ENCODE measurements around the gene AJAP1. TPM values are rescaled to one million over a fixed set of nuclear protein-coding genes. Genes with fewer than 3 reads are reported as not detected.
"Not testable (repeated sequence)": the region's sequence is repeated elsewhere in the genome, so short reads cannot be mapped to it uniquely, and the experiment has no call there.

AJAP1 gene, protein sequence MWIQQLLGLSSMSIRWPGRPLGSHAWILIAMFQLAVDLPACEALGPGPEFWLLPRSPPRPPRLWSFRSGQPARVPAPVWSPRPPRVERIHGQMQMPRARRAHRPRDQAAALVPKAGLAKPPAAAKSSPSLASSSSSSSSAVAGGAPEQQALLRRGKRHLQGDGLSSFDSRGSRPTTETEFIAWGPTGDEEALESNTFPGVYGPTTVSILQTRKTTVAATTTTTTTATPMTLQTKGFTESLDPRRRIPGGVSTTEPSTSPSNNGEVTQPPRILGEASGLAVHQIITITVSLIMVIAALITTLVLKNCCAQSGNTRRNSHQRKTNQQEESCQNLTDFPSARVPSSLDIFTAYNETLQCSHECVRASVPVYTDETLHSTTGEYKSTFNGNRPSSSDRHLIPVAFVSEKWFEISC
- total RNA-seq: not detected

DNA sequence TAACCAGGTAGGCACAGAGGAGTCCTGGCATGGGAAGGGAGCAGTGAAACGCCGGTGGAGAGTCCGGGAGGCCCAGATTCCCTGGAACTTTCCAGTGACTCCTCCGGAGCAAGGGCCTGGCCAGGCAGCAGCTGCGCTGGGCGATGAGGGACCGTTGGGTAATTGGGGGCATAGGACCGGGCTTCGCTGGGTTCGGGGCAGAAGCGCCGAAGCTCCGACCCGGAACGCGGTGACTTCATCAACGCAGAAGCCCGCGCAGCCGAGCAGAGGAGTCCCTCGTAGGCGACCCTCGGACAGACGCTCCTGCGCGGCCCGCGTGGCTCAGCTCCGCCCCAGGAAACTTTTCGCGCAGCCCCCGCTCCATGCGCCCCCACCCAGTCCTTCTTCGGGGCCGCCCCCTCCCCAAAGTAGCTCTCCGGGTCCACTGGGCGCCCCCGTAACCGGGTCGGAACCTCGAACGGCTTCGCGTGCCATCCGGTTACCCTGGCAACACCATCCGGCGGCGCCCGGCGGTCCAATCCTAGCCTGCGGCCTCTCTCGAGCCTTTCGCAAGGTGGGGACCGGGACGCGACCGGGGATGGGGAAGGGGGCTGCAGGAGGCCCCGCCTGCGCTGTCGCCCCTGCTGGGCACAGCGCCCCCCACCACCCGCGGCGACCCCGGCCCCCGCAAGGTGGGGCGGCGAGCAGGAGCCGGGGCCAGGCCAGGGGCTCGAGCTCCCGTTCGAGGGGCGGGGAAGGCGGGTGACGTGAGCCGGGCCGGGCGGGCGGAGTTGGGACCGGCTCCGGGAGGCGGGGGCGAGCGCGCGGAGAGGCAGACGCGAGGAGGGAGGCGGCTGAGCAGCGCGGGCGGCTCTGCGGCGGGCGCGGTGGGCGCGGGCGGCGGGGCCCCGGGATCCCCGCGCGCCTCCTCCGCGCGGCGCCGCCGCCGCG is at the start of gene AJAP1:
AJAP1 (plus strand) TSS at position 814 of the 930 bp plus-strand sequence. CDS start 817 bp downstream, outside the sequence.
- H3K36me3 Mint-ChIP-seq: no peaks in the 10 kb centered on the region
- H3K4me1 Mint-ChIP-seq: peaks cover 5% of the 10 kb centered on the region
- H3K27me3 Mint-ChIP-seq: peaks cover 45% of the 10 kb centered on the region
- H3K4me3 Mint-ChIP-seq: no peak within 1 kb of the TSS
- H3K27ac Mint-ChIP-seq: no peak within 1 kb of the TSS
- no peaks in the 10 kb centered on the region for H3K9me3 Mint-ChIP-seq
- DNase-seq: peak; percentile 13

GRCh38 chr1:4605158-4605557 is 49.3 kb upstream of the AJAP1 start:
- no peaks in the 10 kb centered on the region for H3K36me3 Mint-ChIP-seq
- peaks cover 3% of the 10 kb centered on the region for H3K9me3 Mint-ChIP-seq
- peaks cover 12% of the 10 kb centered on the region for H3K27me3 Mint-ChIP-seq
- H3K27ac Mint-ChIP-seq: no peak overlapping the region
- H3K4me3 Mint-ChIP-seq: no peak overlapping the region
- no peaks in the 10 kb centered on the region for H3K4me1 Mint-ChIP-seq
- no peak for DNase-seq

DNA sequence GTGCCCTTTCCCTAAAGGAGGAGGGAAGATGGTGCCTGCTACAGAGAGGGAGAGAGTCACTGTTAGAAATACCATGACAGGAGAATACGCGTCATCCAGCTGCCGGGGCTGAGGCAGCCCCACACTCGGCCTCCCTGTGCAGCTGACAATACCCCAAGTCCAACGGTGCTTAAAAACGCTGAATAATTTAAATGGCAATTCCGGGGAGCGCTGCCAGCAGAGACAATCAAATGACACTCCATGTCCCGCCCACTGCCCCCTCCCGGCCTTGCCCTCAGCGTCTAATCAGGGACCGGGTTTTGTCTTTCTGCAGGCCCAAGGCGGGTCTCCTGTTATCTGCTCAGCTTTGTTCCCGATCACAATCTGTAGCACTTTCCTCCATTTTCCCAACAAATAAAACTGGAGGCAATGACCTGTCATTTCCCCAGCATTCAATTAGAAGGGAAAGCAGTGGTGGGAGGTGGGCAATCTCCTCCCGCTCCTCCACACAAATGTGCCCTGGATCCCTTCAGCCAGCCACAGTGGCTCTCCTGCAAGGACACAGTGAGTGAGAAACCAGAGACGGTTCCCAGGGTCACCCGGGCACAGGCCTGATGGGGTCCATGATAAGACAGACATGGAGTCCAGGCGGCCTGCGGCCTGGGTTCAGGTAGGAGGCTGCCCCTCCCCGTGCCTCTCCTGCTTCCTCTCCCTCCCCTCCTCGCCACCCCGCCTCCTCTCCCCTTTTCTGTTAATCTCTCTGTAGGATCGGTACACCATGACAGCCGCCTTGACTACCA is 42.7 kb upstream of the AJAP1 start:
- peaks cover 11% of the 10 kb centered on the region for H3K9me3 Mint-ChIP-seq
- no peak overlapping the region for H3K27ac Mint-ChIP-seq
- DNase-seq: no peak
- no peaks in the 10 kb centered on the region for H3K27me3 Mint-ChIP-seq
- no peaks in the 10 kb centered on the region for H3K36me3 Mint-ChIP-seq
- no peaks in the 10 kb centered on the region for H3K4me1 Mint-ChIP-seq
- H3K4me3 Mint-ChIP-seq: no peak overlapping the region

DNA sequence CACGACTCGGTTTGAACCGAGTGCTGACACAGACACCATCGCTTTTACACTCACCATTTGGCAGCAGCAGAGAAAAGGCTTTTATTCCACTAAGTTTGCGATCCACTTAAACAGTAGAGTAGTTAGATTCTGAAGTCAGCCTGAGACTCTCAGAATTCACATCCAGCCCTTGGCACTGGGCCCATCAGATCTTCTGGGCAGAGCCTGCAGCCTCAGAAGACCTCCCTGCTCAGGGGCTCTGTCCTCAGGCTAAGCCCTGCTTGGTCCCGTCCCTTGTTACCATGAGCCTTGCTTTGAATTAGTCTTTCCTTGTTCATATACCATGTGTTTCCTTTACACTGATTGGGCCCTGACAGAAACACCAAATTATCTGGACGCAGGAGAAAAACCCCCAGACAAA is 41.4 kb upstream of the AJAP1 start:
- Mint-ChIP-seq H3K9me3 (peaks cover 11% of the 10 kb centered on the region), H3K4me1 (no peaks in the 10 kb centered on the region), H3K27me3 (no peaks in the 10 kb centered on the region), H3K4me3 (no peak overlapping the region), H3K27ac (no peak overlapping the region), H3K36me3 (no peaks in the 10 kb centered on the region)
- no peak for DNase-seq

- Mint-ChIP-seq H3K4me3 (no peak overlapping the region), H3K27me3 (no peaks in the 10 kb centered on the region), H3K27ac (no peak overlapping the region), H3K9me3 (peaks cover 11% of the 10 kb centered on the region), H3K36me3 (no peaks in the 10 kb centered on the region), H3K4me1 (no peaks in the 10 kb centered on the region)
- no peak for DNase-seq
Observed at GRCh38 chr1:4613606-4614370, 40.6 kb upstream of the AJAP1 start.

GRCh38 chr1:4614371-4615137 is 39.9 kb upstream of the AJAP1 start:
- no peak for DNase-seq
- Mint-ChIP-seq H3K27ac (no peak overlapping the region), H3K27me3 (no peaks in the 10 kb centered on the region), H3K36me3 (no peaks in the 10 kb centered on the region), H3K4me3 (no peak overlapping the region), H3K9me3 (peaks cover 11% of the 10 kb centered on the region), H3K4me1 (no peaks in the 10 kb centered on the region)

- Mint-ChIP-seq H3K36me3 (no peaks in the 10 kb centered on the region), H3K27ac (no peak overlapping the region), H3K4me3 (no peak overlapping the region), H3K4me1 (no peaks in the 10 kb centered on the region), H3K27me3 (no peaks in the 10 kb centered on the region), H3K9me3 (peaks cover 9% of the 10 kb centered on the region)
- no peak for DNase-seq
Observed at GRCh38 chr1:4615138-4615470, 39.3 kb upstream of the AJAP1 start.

GRCh38 chr1:4615501-4615900 is 38.9 kb upstream of the AJAP1 start:
- H3K9me3 Mint-ChIP-seq: peaks cover 5% of the 10 kb centered on the region
- no peak overlapping the region for H3K27ac Mint-ChIP-seq
- H3K36me3 Mint-ChIP-seq: no peaks in the 10 kb centered on the region
- H3K4me3 Mint-ChIP-seq: no peak overlapping the region
- H3K27me3 Mint-ChIP-seq: no peaks in the 10 kb centered on the region
- DNase-seq: no peak
- H3K4me1 Mint-ChIP-seq: no peaks in the 10 kb centered on the region

DNA sequence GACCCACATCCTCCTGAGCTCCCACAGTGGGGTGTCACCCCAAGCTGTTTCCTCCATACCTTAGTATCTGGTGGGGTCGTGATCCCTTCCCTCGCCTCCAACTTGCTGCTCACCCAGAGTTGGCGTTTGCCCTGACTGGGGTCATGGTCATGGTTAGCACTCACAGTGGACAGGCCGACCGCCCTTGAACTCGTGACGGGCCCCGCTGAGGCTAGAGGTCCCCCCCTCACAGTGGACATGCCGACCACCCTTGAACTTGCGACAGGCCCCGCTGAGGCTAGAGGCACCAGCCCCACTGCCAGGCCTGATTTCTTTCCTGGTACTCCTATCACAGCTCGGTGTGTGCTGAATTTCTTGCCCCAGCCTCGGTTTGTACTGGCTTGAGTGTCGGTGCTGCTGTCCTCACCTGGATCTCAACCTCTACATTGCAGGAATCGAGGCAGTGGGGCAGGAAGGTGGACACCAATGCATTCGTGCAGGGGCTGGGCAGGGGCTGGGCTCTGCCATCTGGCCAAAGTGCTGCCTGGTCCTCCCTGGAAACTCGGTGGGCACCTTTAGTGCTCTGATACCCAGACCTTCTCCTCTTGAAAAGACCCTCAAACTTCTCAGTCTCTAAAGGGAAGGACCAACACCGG is 37.5 kb upstream of the AJAP1 start:
- H3K27ac Mint-ChIP-seq: no peak overlapping the region
- no peaks in the 10 kb centered on the region for H3K36me3 Mint-ChIP-seq
- DNase-seq: no peak
- H3K9me3 Mint-ChIP-seq: peaks cover 1% of the 10 kb centered on the region
- H3K27me3 Mint-ChIP-seq: no peaks in the 10 kb centered on the region
- no peaks in the 10 kb centered on the region for H3K4me1 Mint-ChIP-seq
- H3K4me3 Mint-ChIP-seq: no peak overlapping the region

- Mint-ChIP-seq H3K9me3 (no peaks in the 10 kb centered on the region), H3K4me1 (no peaks in the 10 kb centered on the region), H3K4me3 (no peak overlapping the region), H3K27ac (no peak overlapping the region), H3K36me3 (no peaks in the 10 kb centered on the region), H3K27me3 (no peaks in the 10 kb centered on the region)
- DNase-seq: no peak
Observed at GRCh38 chr1:4617506-4617905, 36.9 kb upstream of the AJAP1 start.

DNA sequence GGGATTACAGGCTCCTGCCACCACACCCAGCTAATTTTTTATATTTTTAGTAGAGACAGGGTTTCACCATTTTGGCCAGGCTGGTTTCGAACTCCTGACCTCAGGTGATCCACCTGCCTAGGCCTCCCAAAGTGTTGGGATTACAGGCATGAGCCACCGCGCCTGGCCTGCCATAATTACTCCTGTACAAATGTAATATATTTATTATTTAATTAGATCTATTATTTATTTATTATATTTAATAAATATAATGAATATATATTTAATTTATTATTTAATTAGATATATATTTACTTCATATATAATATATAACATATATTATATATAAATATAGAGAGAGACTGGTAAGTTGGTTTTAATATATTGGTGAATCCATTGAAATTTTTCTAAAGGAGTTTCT is 35.6 kb upstream of the AJAP1 start:
- not testable (repeated sequence) for H3K4me3 Mint-ChIP-seq, DNase-seq, H3K4me1 Mint-ChIP-seq, H3K27me3 Mint-ChIP-seq, H3K9me3 Mint-ChIP-seq, H3K27ac Mint-ChIP-seq, H3K36me3 Mint-ChIP-seq

DNA sequence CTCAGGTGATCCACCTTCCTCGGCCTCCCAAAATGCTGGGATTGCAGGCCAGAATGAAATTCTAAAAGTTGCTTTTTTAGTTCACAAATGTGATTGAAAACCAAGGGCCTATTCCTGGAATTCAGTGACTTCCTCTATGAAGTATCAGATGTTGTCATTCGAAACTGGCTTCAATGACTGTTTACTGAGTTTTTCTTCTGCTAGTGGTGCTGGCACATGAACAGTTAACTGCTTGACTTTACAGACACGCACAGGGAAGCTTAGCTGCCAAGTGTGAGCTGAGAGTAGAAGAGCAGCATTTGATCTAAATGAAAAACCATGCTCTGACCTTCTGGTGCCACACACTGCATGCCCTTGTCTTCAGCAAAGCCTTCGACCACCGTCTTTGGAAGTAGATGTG is 32.8 kb upstream of the AJAP1 start:
- no peak for DNase-seq
- Mint-ChIP-seq H3K27me3 (peaks cover 3% of the 10 kb centered on the region), H3K36me3 (no peaks in the 10 kb centered on the region), H3K4me1 (no peaks in the 10 kb centered on the region), H3K4me3 (no peak overlapping the region), H3K9me3 (no peaks in the 10 kb centered on the region), H3K27ac (no peak overlapping the region)

GRCh38 chr1:4622821-4623220 is 31.6 kb upstream of the AJAP1 start:
- no peak for DNase-seq
- Mint-ChIP-seq H3K9me3 (no peaks in the 10 kb centered on the region), H3K27ac (no peak overlapping the region), H3K4me1 (no peaks in the 10 kb centered on the region), H3K36me3 (no peaks in the 10 kb centered on the region), H3K27me3 (peaks cover 3% of the 10 kb centered on the region), H3K4me3 (no peak overlapping the region)

All from activated naive CD8-positive, alpha-beta T cell treated with anti-CD3 and anti-CD28 coated beads for 36 hours (primary cell).